ENCODE results near the gene ACYP2. TPM values are rescaled to one million over a fixed set of nuclear protein-coding genes. Genes with fewer than 3 reads are reported as not detected.

Gene ACYP2
- total and polyA plus RNA-seq, 2 donors (not counting 1 experiment from before 2014, with no cell fraction given) = 14.0 to 17.2 TPM

GRCh38 chr2:54313147-54313546 is 197.7 kb downstream of the ACYP2 start:
- WGBS (ENCODE audit: insufficient coverage) = 98% methylated on average over 8 of the region's 10 CpGs
- DNase-seq = no peak
- H3K4me2 ChIP-seq (replicated peaks; ENCODE audit: low read depth, low read length, poor library complexity, severe bottlenecking) = no peak overlapping the region
- H3K4me1 ChIP-seq (ENCODE audit: control insufficient read depth in 2 of 2, insufficient read depth in 2 of 2, low read length in 2 of 2) = no peaks in the 10 kb centered on the region
- peaks cover 2 to 4% (median 3%) of the 10 kb centered on the region in 3 donors for H3K9me3 ChIP-seq (ENCODE audit: control extremely low read depth in 1 of 3, control insufficient read depth in 2 of 3, insufficient read depth in 1 of 3, low read length in 2 of 3)
- intact Hi-C loops (cut with micrococcal nuclease) = no loop called here
- no peak overlapping the region for H2AFZ ChIP-seq (ENCODE audit: insufficient read depth, low read depth, low read length, poor library complexity, severe bottlenecking)
- POLR2A ChIA-PET = no interaction called here
- Mint-ChIP-seq H3K27me3 (peaks cover 7% of the 10 kb centered on the region), H3K27ac (no peak overlapping the region), H3K4me3 (no peak overlapping the region), H3K9me3 (ENCODE audit: insufficient read depth) (no peaks in the 10 kb centered on the region), H3K4me1 (peaks cover 2% of the 10 kb centered on the region)
- H3K36me3 ChIP-seq (replicated peaks in 1 of 2; ENCODE audit: control extremely low read depth in 1 of 2, control insufficient read depth in 1 of 2, extremely low read depth in 1 of 2, insufficient read depth in 2 of 2, low read length in 1 of 2) = no peaks in the 10 kb centered on the region
- no peak overlapping the region for H3K4me3 ChIP-seq (ENCODE audit: control extremely low read depth in 1 of 5, extremely low read depth in 1 of 5, insufficient read depth in 1 of 5, low read depth in 2 of 5, low read length in 4 of 5)
- no peak for ATAC-seq (ENCODE audit: low read depth)
- CTCF ChIA-PET = no interaction called here
- H3K9ac ChIP-seq (ENCODE audit: low read length) = no peak overlapping the region
- no peak overlapping the region for H3K27ac ChIP-seq (ENCODE audit: low read length in 2 of 2)
- no peaks in the 10 kb centered on the region for H3K27me3 ChIP-seq (replicated peaks in 1 of 4; ENCODE audit: control extremely low read depth in 1 of 4, control insufficient read depth in 3 of 4, insufficient read depth in 4 of 4, low read length in 3 of 4)
- H4K20me1 ChIP-seq (ENCODE audit: control insufficient read depth, insufficient read depth, low read length, poor library complexity, severe bottlenecking) = no peaks in the 10 kb centered on the region
- no peaks in the 10 kb centered on the region for H3K79me2 ChIP-seq (ENCODE audit: control insufficient read depth, insufficient read depth, low read length)
- TF ChIP-seq EZH2 (IDR thresholded peaks at IDR 0.05; ENCODE audit: borderline replicate concordance, insufficient read depth, low read depth, low read length, poor library complexity, severe bottlenecking) = no peak
- TF ChIP-seq, protein P1, sequence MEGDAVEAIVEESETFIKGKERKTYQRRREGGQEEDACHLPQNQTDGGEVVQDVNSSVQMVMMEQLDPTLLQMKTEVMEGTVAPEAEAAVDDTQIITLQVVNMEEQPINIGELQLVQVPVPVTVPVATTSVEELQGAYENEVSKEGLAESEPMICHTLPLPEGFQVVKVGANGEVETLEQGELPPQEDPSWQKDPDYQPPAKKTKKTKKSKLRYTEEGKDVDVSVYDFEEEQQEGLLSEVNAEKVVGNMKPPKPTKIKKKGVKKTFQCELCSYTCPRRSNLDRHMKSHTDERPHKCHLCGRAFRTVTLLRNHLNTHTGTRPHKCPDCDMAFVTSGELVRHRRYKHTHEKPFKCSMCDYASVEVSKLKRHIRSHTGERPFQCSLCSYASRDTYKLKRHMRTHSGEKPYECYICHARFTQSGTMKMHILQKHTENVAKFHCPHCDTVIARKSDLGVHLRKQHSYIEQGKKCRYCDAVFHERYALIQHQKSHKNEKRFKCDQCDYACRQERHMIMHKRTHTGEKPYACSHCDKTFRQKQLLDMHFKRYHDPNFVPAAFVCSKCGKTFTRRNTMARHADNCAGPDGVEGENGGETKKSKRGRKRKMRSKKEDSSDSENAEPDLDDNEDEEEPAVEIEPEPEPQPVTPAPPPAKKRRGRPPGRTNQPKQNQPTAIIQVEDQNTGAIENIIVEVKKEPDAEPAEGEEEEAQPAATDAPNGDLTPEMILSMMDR (IDR thresholded peaks at IDR 0.05) = no peak

GRCh38 chr2:54317973-54318372 is 202.6 kb downstream of the ACYP2 start:
- no peak overlapping the region for H3K4me3 ChIP-seq (ENCODE audit: control extremely low read depth in 1 of 5, extremely low read depth in 1 of 5, insufficient read depth in 1 of 5, low read depth in 2 of 5, low read length in 4 of 5)
- Mint-ChIP-seq H3K4me3 (no peak overlapping the region), H3K27ac (no peak overlapping the region), H3K27me3 (peaks cover 9% of the 10 kb centered on the region), H3K4me1 (no peaks in the 10 kb centered on the region), H3K9me3 (ENCODE audit: insufficient read depth) (no peaks in the 10 kb centered on the region)
- H2AFZ ChIP-seq (ENCODE audit: insufficient read depth, low read depth, low read length, poor library complexity, severe bottlenecking) = no peak overlapping the region
- peaks cover 2 to 4% (median 3%) of the 10 kb centered on the region in 3 donors for H3K9me3 ChIP-seq (ENCODE audit: control extremely low read depth in 1 of 3, control insufficient read depth in 2 of 3, insufficient read depth in 1 of 3, low read length in 2 of 3)
- WGBS (ENCODE audit: insufficient coverage) = 100% methylated on average over 1 of the region's 2 CpGs
- ATAC-seq (ENCODE audit: low read depth) (no peak), DNase-seq (no peak)
- intact Hi-C loops (cut with micrococcal nuclease) = no loop called here
- no peak for TF ChIP-seq EZH2 (IDR thresholded peaks at IDR 0.05; ENCODE audit: borderline replicate concordance, insufficient read depth, low read depth, low read length, poor library complexity, severe bottlenecking)
- TF ChIP-seq, protein P1 (IDR thresholded peaks at IDR 0.05) = no peak
- CTCF ChIA-PET = no interaction called here
- no peaks in the 10 kb centered on the region for H3K36me3 ChIP-seq (replicated peaks in 1 of 2; ENCODE audit: control extremely low read depth in 1 of 2, control insufficient read depth in 1 of 2, extremely low read depth in 1 of 2, insufficient read depth in 2 of 2, low read length in 1 of 2)
- POLR2A ChIA-PET = no interaction called here
- no peak overlapping the region for H3K9ac ChIP-seq (ENCODE audit: low read length)
- no peak overlapping the region for H3K4me2 ChIP-seq (replicated peaks; ENCODE audit: low read depth, low read length, poor library complexity, severe bottlenecking)
- H3K27me3 ChIP-seq (replicated peaks in 1 of 4; ENCODE audit: control extremely low read depth in 1 of 4, control insufficient read depth in 3 of 4, insufficient read depth in 4 of 4, low read length in 3 of 4) = no peaks in the 10 kb centered on the region
- no peaks in the 10 kb centered on the region for H3K4me1 ChIP-seq (ENCODE audit: control insufficient read depth in 2 of 2, insufficient read depth in 2 of 2, low read length in 2 of 2)
- no peaks in the 10 kb centered on the region for H3K79me2 ChIP-seq (ENCODE audit: control insufficient read depth, insufficient read depth, low read length)
- no peaks in the 10 kb centered on the region for H4K20me1 ChIP-seq (ENCODE audit: control insufficient read depth, insufficient read depth, low read length, poor library complexity, severe bottlenecking)
- H3K27ac ChIP-seq (ENCODE audit: low read length in 2 of 2) = no peak overlapping the region
